Neuronal stem cell (in vitro differentiated cells): ENCODE measurements around the gene FBL.
A peak's percentile ranks its signal among the peaks of the same experiment; 100 is the strongest.

Experiments
- DNase-seq: peaks from one replicate; pipeline ENCODE4 v3.0.0-alpha.2; 2013; ENCODE audit warnings: low spot score
- H2AFZ ChIP-seq: one replicate; pipeline ENCODE4 v1.6.1; 2013; ENCODE audit warnings: mild to moderate bottlenecking, low read length, inconsistent platforms
- H2AK5ac ChIP-seq: 2 replicates; pipeline ENCODE4 v1.6.1; 2013; ENCODE audit warnings: low read depth, mild to moderate bottlenecking, inconsistent platforms, low read length, moderate library complexity, mixed read lengths
- H2BK120ac ChIP-seq: 2 replicates; pipeline ENCODE4 v1.6.1; 2013; ENCODE audit warnings: low read depth, mild to moderate bottlenecking, inconsistent platforms, low read length, moderate library complexity, mixed read lengths
- H2BK12ac ChIP-seq: one replicate; pipeline ENCODE4 v1.6.1; 2013; ENCODE audit warnings: low read length, inconsistent platforms
- H2BK15ac ChIP-seq: 2 replicates; pipeline ENCODE4 v1.6.1; 2013; ENCODE audit warnings: mild to moderate bottlenecking, low read length, inconsistent platforms, mixed read lengths
- H2BK5ac ChIP-seq: one replicate; pipeline ENCODE4 v1.6.1; 2013; ENCODE audit warnings: inconsistent platforms, mild to moderate bottlenecking, low read length, moderate library complexity
- H3K14ac ChIP-seq: one replicate; pipeline ENCODE4 v1.6.1; 2013; ENCODE audit warnings: low read length, inconsistent platforms
- H3K18ac ChIP-seq: 2 replicates; pipeline ENCODE4 v1.6.1; 2013; ENCODE audit warnings: low read length, inconsistent platforms
- H3K23ac ChIP-seq: 2 replicates; pipeline ENCODE4 v1.6.1; 2013; ENCODE audit warnings: low read depth, mild to moderate bottlenecking, mixed read lengths, low read length, inconsistent platforms; ENCODE audit not compliant: poor library complexity
- H3K27ac ChIP-seq: replicated peaks from 3 replicates; pipeline ENCODE4 v1.5.1; 2013; ENCODE audit warnings: low read length, inconsistent platforms
- H3K27me3 ChIP-seq, 3 experiments: 2 replicates each; pipeline ENCODE4 v1.6.1; 2013; ENCODE audit warnings: low read length in 3 of 3, mild to moderate bottlenecking in 2 of 3, inconsistent platforms in 1 of 3, low read depth in 1 of 3, mixed read lengths in 1 of 3, moderate library complexity in 1 of 3; ENCODE audit not compliant: control insufficient read depth in 3 of 3, insufficient read depth in 3 of 3
- H3K36me3 ChIP-seq, 2 donors: replicated peaks in 1 of 2; 2 replicates each; pipeline ENCODE4 v1.6.1; 2013; ENCODE audit warnings: low read length in 2 of 2; ENCODE audit not compliant: control insufficient read depth in 2 of 2, insufficient read depth in 2 of 2
- H3K4ac ChIP-seq: 2 replicates; pipeline ENCODE4 v1.6.1; 2013; ENCODE audit warnings: inconsistent platforms, mild to moderate bottlenecking, low read length, moderate library complexity
- H3K4me1 ChIP-seq, 2 donors: 1 replicate in 1 of 2; 2 replicates in 1 of 2; pipeline ENCODE4 v1.6.1; 2013; ENCODE audit warnings: low read length in 2 of 2, low read depth in 1 of 2; ENCODE audit not compliant: control insufficient read depth in 2 of 2, insufficient read depth in 1 of 2
- H3K4me2 ChIP-seq: one replicate; pipeline ENCODE4 v1.6.1; 2013; ENCODE audit warnings: mild to moderate bottlenecking, low read length, inconsistent platforms; ENCODE audit not compliant: insufficient read depth, poor library complexity, severe bottlenecking
- H3K4me3 ChIP-seq, 2 donors: 2 replicates each; pipeline ENCODE4 v1.5.1; 2013; ENCODE audit warnings: low read length in 2 of 2, mild to moderate bottlenecking in 2 of 2, inconsistent platforms in 1 of 2, moderate library complexity in 1 of 2
- H3K79me1 ChIP-seq: one replicate; pipeline ENCODE4 v1.6.1; 2013; ENCODE audit warnings: low read depth, mild to moderate bottlenecking, inconsistent platforms, low read length, moderate library complexity
- H3K9ac ChIP-seq: one replicate; pipeline ENCODE4 v1.6.1; 2013; ENCODE audit warnings: mild to moderate bottlenecking, low read depth, low read length, inconsistent platforms; ENCODE audit not compliant: poor library complexity
- H3K9me3 ChIP-seq, 2 donors: replicated peaks in 1 of 2; 2 replicates each; pipeline versions ENCODE3 to v1.6.1; 2013; ENCODE audit warnings: low read length in 2 of 2, mild to moderate bottlenecking in 2 of 2, inconsistent platforms in 1 of 2, low read depth in 1 of 2, mixed read lengths in 1 of 2, moderate library complexity in 1 of 2; ENCODE audit not compliant: control insufficient read depth in 2 of 2, insufficient read depth in 1 of 2
- H4K8ac ChIP-seq: one replicate; pipeline ENCODE4 v1.6.1; 2013; ENCODE audit warnings: low read depth, mild to moderate bottlenecking, inconsistent platforms, low read length, moderate library complexity
- H4K91ac ChIP-seq: one replicate; pipeline ENCODE4 v1.6.1; 2013; ENCODE audit warnings: low read length, low read depth, mild to moderate bottlenecking, inconsistent platforms; ENCODE audit not compliant: poor library complexity
- WGBS, 2 donors: extraction: QIAGEN DNeasy Blood & Tissue Kit; methylation state at CpG; one replicate each; pipeline ENCODE4 v1.1.7; 2013; ENCODE audit warnings: missing lambda C conversion rate in 2 of 2, mixed read lengths in 1 of 2; ENCODE audit not compliant: insufficient read length in 2 of 2, insufficient replicate concordance in 1 of 2; ENCODE audit errors: extremely low coverage in 2 of 2; 5-methylcytosine and 5-hydroxymethylcytosine counted together

FBL gene

DNA sequence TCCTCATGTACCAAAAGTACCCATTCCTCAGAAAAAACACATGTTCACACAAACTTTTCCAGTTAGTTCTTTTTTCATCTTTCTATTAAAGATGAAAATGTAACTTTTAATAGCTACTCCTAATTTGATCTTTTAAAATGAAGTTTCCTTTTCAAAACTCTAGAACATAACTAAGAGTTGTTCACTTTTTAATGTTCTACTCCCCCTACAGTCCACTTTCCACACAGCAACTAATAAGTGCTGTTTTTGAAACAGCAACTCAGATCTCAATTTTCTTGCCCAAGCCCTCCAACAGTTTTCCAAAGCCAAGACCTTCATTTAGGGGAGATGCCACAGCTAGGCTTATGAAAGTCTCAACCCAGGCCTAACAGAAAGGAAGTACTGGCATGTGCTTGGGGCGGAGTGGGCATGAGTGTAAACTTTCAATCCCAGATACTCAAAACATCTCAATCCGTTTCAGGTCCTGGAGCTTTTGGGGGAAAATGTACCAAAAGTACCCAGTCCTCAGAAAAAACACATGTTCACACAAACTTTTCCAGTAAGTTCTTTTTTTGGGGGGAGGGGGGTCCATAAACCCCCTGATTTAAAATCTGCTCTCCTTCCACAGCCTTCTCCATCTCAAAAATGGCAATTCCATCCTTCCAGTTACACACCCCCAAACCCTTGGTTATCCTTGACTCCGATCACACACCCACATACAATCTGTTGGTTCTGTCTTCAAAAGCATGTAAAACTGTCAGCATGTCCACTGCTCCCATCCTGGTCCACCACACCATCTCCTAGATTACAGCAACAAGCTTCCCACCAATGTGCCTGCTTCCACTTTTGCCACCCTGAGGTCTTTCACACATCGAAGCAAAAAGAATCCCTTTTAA is 2.0 kb downstream of the FBL start:
- H3K36me3 ChIP-seq = peaks cover 8 to 25% of the 10 kb centered on the region in 2 donors
- peaks cover 0 to 7% (median 0%) of the 10 kb centered on the region in 3 experiments for H3K27me3 ChIP-seq
- no CpG with 5 or more reads among the region's 4 CpGs for WGBS, 2 donors
- H2BK120ac ChIP-seq = no peak overlapping the region
- H4K91ac ChIP-seq = no peak overlapping the region
- no peak overlapping the region for H3K14ac ChIP-seq
- no peak overlapping the region for H3K4ac ChIP-seq
- peaks cover 13% of the 10 kb centered on the region for H3K79me1 ChIP-seq
- H3K27ac ChIP-seq = no peak overlapping the region
- H2AK5ac ChIP-seq = no peak overlapping the region
- no peak overlapping the region for H4K8ac ChIP-seq
- DNase-seq = no peak
- peak overlapping the region; percentile 39 for H3K4me2 ChIP-seq
- H3K9ac ChIP-seq = no peak overlapping the region
- no peak overlapping the region for H3K18ac ChIP-seq
- H2BK15ac ChIP-seq = no peak overlapping the region
- no peak overlapping the region for H3K23ac ChIP-seq
- no peaks in the 10 kb centered on the region for H3K9me3 ChIP-seq
- peaks cover 11 to 20% of the 10 kb centered on the region in 2 donors for H3K4me1 ChIP-seq
- peak overlapping the region in 1 of 2 donors; percentile 98 for H3K4me3 ChIP-seq
- no peak overlapping the region for H2AFZ ChIP-seq
- no peak overlapping the region for H2BK5ac ChIP-seq
- H2BK12ac ChIP-seq = no peak overlapping the region

GRCh38 chr19:39842693-39843435 is 3.3 kb downstream of the FBL start:
- Histone ChIP-seq H2AK5ac (no peak overlapping the region), H3K14ac (no peak overlapping the region), H3K23ac (no peak overlapping the region), H3K36me3 (peaks cover 15 to 37% of the 10 kb centered on the region in 2 donors), H4K91ac (no peak overlapping the region), H2BK12ac (no peak overlapping the region), H4K8ac (no peak overlapping the region), H3K18ac (no peak overlapping the region), H3K4ac (no peak overlapping the region), H3K4me1 (peaks cover 11 to 20% of the 10 kb centered on the region in 2 donors), H3K27me3 (no peaks in the 10 kb centered on the region), H2BK120ac (no peak overlapping the region), H3K79me1 (peaks cover 13% of the 10 kb centered on the region), H3K4me2 (no peak overlapping the region), H2AFZ (no peak overlapping the region), H3K4me3 (no peak overlapping the region), H2BK5ac (no peak overlapping the region), H3K27ac (no peak overlapping the region), H3K9ac (peak overlapping the region; percentile 18), H3K9me3 (no peaks in the 10 kb centered on the region), H2BK15ac (no peak overlapping the region)
- no CpG with 5 or more reads among the region's 7 CpGs for WGBS, 2 donors
- DNase-seq = no peak

DNA sequence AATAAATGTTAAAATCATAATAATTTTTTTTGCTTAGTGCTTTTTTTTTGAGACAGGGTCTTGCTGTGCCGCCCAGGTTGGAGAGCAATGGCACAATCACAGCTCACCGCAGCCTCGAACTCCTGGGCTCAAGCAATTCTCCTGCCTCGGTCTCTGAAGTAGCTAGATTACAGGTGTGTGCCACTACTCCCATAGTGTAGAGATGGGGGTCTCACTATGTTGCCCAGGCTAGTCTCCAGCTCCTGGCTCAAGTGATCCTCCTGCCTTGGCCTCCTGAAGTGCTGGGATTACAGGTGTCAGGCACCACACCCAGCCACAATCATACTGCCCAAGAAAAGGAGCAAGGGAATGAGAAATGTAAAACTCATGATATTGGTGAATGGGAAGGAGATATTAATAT is 5.1 kb downstream of the FBL start:
- Histone ChIP-seq H3K27ac (no peak overlapping the region), H2AK5ac (no peak overlapping the region), H3K18ac (no peak overlapping the region), H3K4me1 (peaks cover 6 to 11% of the 10 kb centered on the region in 2 donors), H3K14ac (no peak overlapping the region), H3K27me3 (no peaks in the 10 kb centered on the region), H3K36me3 (peaks cover 30 to 55% of the 10 kb centered on the region in 2 donors), H3K9me3 (no peaks in the 10 kb centered on the region), H2AFZ (no peak overlapping the region), H3K4me2 (no peak overlapping the region), H2BK15ac (no peak overlapping the region), H3K4me3 (no peak overlapping the region), H4K8ac (no peak overlapping the region), H2BK120ac (no peak overlapping the region), H3K23ac (no peak overlapping the region), H4K91ac (no peak overlapping the region), H3K4ac (no peak overlapping the region), H2BK12ac (no peak overlapping the region), H2BK5ac (no peak overlapping the region), H3K79me1 (peaks cover 13% of the 10 kb centered on the region), H3K9ac (no peak overlapping the region)
- no CpG with 5 or more reads among the region's 4 CpGs for WGBS, 2 donors
- no peak for DNase-seq

GRCh38 chr19:39840492-39840891 is 5.7 kb downstream of the FBL start:
- Histone ChIP-seq H3K14ac (no peak overlapping the region), H2BK15ac (no peak overlapping the region), H2BK120ac (no peak overlapping the region), H3K27me3 (no peaks in the 10 kb centered on the region), H2BK5ac (no peak overlapping the region), H2BK12ac (no peak overlapping the region), H3K4ac (no peak overlapping the region), H4K91ac (no peak overlapping the region), H3K79me1 (peaks cover 10% of the 10 kb centered on the region), H2AK5ac (no peak overlapping the region), H3K9ac (no peak overlapping the region), H3K18ac (no peak overlapping the region), H3K9me3 (no peaks in the 10 kb centered on the region), H2AFZ (no peak overlapping the region), H3K4me2 (no peak overlapping the region), H4K8ac (no peak overlapping the region), H3K27ac (no peak overlapping the region), H3K36me3 (peaks cover 30 to 61% of the 10 kb centered on the region in 2 donors), H3K4me3 (no peak overlapping the region), H3K23ac (no peak overlapping the region), H3K4me1 (peaks cover 6 to 11% of the 10 kb centered on the region in 2 donors)
- no CpG with 5 or more reads among the region's 17 CpGs for WGBS, 2 donors
- DNase-seq = no peak
